ENCODE results near the gene LELP1.
A peak's percentile ranks its signal among the peaks of the same experiment; 100 is the strongest.

LELP1 gene

GRCh38 chr1:153229076-153229829, 26.0 kb downstream of the LELP1 start:
- peak; percentile 9 for DNase-seq

- no peak for DNase-seq
Measured at GRCh38 chr1:153231363-153231762, 28.1 kb downstream of the LELP1 start.

GRCh38 chr1:153231785-153232184, 28.6 kb downstream of the LELP1 start:
- no peak for DNase-seq

- DNase-seq, result no peak
Measured at GRCh38 chr1:153232553-153232952, 29.3 kb downstream of the LELP1 start.

- DNase-seq, result no peak
Measured at GRCh38 chr1:153233448-153233847, 30.2 kb downstream of the LELP1 start.

- DNase-seq, result no peak
Measured at GRCh38 chr1:153238527-153238926, 35.3 kb downstream of the LELP1 start.

- no peak for DNase-seq
Measured at GRCh38 chr1:153242160-153242559, 38.9 kb downstream of the LELP1 start.

- no peak for DNase-seq
Measured at GRCh38 chr1:153245466-153245865, 42.2 kb downstream of the LELP1 start.

- no peak for DNase-seq
Measured at GRCh38 chr1:153246018-153246417, 42.8 kb downstream of the LELP1 start.

GRCh38 chr1:153246825-153247224, 43.6 kb downstream of the LELP1 start:
- DNase-seq, result no peak

- no peak for DNase-seq
Measured at GRCh38 chr1:153248176-153248879, 45.1 kb downstream of the LELP1 start.

GRCh38 chr1:153250166-153250565, 46.9 kb downstream of the LELP1 start:
- no peak for DNase-seq

- no peak for DNase-seq
Measured at GRCh38 chr1:153251087-153251486, 47.9 kb downstream of the LELP1 start.

- no peak for DNase-seq
Measured at GRCh38 chr1:153251562-153251961, 48.3 kb downstream of the LELP1 start.

GRCh38 chr1:153251988-153252387, 48.8 kb downstream of the LELP1 start:
- no peak for DNase-seq

- no peak for DNase-seq
Measured at GRCh38 chr1:153253076-153253475, 49.8 kb downstream of the LELP1 start.

GRCh38 chr1:153253693-153254092, 50.5 kb downstream of the LELP1 start:
- DNase-seq, result no peak
